ENCODE data around the gene IGSF8.

DNA sequence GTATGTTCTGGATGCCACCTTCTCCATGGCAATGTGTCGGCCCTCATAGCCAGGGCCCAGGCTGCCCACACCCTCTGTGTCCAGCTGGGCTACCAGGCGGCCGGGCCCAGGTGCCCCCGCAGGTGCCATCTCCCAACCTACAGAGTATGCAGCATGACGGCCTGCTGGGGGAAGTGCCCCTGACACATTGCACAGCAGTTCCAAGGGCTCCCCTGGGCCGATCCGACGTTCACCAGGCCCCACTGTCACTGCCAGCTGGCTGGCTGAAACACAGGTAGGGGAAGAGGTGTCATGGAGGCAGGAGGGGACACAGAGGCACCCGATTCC, 5.4 kb downstream of the IGSF8 start:
- TF ChIP-seq, protein P1, sequence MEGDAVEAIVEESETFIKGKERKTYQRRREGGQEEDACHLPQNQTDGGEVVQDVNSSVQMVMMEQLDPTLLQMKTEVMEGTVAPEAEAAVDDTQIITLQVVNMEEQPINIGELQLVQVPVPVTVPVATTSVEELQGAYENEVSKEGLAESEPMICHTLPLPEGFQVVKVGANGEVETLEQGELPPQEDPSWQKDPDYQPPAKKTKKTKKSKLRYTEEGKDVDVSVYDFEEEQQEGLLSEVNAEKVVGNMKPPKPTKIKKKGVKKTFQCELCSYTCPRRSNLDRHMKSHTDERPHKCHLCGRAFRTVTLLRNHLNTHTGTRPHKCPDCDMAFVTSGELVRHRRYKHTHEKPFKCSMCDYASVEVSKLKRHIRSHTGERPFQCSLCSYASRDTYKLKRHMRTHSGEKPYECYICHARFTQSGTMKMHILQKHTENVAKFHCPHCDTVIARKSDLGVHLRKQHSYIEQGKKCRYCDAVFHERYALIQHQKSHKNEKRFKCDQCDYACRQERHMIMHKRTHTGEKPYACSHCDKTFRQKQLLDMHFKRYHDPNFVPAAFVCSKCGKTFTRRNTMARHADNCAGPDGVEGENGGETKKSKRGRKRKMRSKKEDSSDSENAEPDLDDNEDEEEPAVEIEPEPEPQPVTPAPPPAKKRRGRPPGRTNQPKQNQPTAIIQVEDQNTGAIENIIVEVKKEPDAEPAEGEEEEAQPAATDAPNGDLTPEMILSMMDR (IDR thresholded peaks at IDR 0.05; ENCODE audit: low read depth, low read length, poor library complexity, severe bottlenecking) = no peak
- no peak for TF ChIP-seq EZH2phosphoT487 (IDR thresholded peaks at IDR 0.05; ENCODE audit: borderline replicate concordance, low read length)
